ENCODE measurements around the gene ATM. TPM values are rescaled to one million over a fixed set of nuclear protein-coding genes. Genes with fewer than 3 reads are reported as not detected.
A peak's percentile ranks its signal among the peaks of the same experiment; 100 is the strongest.
"Not testable (repeated sequence)": the region's sequence is repeated elsewhere in the genome, so short reads cannot be mapped to it uniquely, and the experiment has no call there.

ATM gene
- total RNA-seq, 1 donor from 2014 or later: 39.8 TPM

GRCh38 chr11:108368134-108368533, 145.3 kb downstream of the ATM start:
- peak; percentile 50 for DNase-seq (ENCODE audit: low read depth)
- Histone ChIP-seq H3K36me3 (ENCODE audit: control insufficient read depth, insufficient read depth, low read length) (no peaks in the 10 kb centered on the region), H3K27me3 (ENCODE audit: control insufficient read depth, insufficient read depth, low read length) (no peaks in the 10 kb centered on the region), H3K4me3 (ENCODE audit: low read depth, low read length) (no peak overlapping the region)
- no peak for FAIRE-seq
- TF ChIP-seq, protein P1, sequence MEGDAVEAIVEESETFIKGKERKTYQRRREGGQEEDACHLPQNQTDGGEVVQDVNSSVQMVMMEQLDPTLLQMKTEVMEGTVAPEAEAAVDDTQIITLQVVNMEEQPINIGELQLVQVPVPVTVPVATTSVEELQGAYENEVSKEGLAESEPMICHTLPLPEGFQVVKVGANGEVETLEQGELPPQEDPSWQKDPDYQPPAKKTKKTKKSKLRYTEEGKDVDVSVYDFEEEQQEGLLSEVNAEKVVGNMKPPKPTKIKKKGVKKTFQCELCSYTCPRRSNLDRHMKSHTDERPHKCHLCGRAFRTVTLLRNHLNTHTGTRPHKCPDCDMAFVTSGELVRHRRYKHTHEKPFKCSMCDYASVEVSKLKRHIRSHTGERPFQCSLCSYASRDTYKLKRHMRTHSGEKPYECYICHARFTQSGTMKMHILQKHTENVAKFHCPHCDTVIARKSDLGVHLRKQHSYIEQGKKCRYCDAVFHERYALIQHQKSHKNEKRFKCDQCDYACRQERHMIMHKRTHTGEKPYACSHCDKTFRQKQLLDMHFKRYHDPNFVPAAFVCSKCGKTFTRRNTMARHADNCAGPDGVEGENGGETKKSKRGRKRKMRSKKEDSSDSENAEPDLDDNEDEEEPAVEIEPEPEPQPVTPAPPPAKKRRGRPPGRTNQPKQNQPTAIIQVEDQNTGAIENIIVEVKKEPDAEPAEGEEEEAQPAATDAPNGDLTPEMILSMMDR (IDR thresholded peaks at IDR 0.05; ENCODE audit: insufficient read depth, low read length, severe bottlenecking): no peak

- DNase-seq (ENCODE audit: low read depth): no peak
- TF ChIP-seq, protein P1 (IDR thresholded peaks at IDR 0.05; ENCODE audit: insufficient read depth, low read length, severe bottlenecking): no peak
- no peaks in the 10 kb centered on the region for H3K27me3 ChIP-seq (ENCODE audit: control insufficient read depth, insufficient read depth, low read length)
- FAIRE-seq: no peak
- H3K4me3 ChIP-seq (ENCODE audit: low read depth, low read length): no peak overlapping the region
- no peaks in the 10 kb centered on the region for H3K36me3 ChIP-seq (ENCODE audit: control insufficient read depth, insufficient read depth, low read length)
Measured at GRCh38 chr11:108369064-108369463, 146.2 kb downstream of the ATM start.

DNA sequence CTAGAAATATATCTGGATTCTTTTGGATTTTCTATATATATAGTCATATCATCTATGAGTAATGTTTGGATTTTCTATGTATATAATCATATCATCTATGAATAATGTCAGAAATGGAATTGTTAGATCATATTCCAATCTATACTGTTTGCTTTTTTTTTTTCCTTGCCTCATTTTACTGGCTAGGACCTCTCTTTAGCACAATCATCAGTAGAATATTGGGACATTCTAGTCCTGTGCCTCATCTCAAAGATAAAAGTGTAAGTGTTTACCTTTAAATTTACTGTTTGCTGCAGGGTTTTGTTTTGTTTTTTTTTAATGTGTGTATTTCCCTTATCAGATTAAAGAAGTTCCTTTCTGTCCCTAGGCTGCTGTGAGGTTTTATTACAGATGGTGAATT, 147.4 kb downstream of the ATM start:
- peak; percentile 18 for DNase-seq (ENCODE audit: low read depth)
- no peak for FAIRE-seq
- Histone ChIP-seq H3K27me3 (ENCODE audit: control insufficient read depth, insufficient read depth, low read length) (no peaks in the 10 kb centered on the region), H3K36me3 (ENCODE audit: control insufficient read depth, insufficient read depth, low read length) (no peaks in the 10 kb centered on the region), H3K4me3 (ENCODE audit: low read depth, low read length) (no peak overlapping the region)
- TF ChIP-seq, protein P1 (IDR thresholded peaks at IDR 0.05; ENCODE audit: insufficient read depth, low read length, severe bottlenecking): no peak

GRCh38 chr11:108370990-108371389, 148.1 kb downstream of the ATM start:
- no peaks in the 10 kb centered on the region for H3K27me3 ChIP-seq (ENCODE audit: control insufficient read depth, insufficient read depth, low read length)
- TF ChIP-seq, protein P1 (IDR thresholded peaks at IDR 0.05; ENCODE audit: insufficient read depth, low read length, severe bottlenecking): no peak
- peak; percentile 49 for DNase-seq (ENCODE audit: low read depth)
- no peak overlapping the region for H3K4me3 ChIP-seq (ENCODE audit: low read depth, low read length)
- no peaks in the 10 kb centered on the region for H3K36me3 ChIP-seq (ENCODE audit: control insufficient read depth, insufficient read depth, low read length)
- FAIRE-seq: no peak

GRCh38 chr11:108373505-108373904, 150.6 kb downstream of the ATM start:
- not testable (repeated sequence) for H3K36me3 ChIP-seq (ENCODE audit: control insufficient read depth, insufficient read depth, low read length); H3K27me3 ChIP-seq (ENCODE audit: control insufficient read depth, insufficient read depth, low read length); H3K4me3 ChIP-seq (ENCODE audit: low read depth, low read length); FAIRE-seq; DNase-seq (ENCODE audit: low read depth)

DNA sequence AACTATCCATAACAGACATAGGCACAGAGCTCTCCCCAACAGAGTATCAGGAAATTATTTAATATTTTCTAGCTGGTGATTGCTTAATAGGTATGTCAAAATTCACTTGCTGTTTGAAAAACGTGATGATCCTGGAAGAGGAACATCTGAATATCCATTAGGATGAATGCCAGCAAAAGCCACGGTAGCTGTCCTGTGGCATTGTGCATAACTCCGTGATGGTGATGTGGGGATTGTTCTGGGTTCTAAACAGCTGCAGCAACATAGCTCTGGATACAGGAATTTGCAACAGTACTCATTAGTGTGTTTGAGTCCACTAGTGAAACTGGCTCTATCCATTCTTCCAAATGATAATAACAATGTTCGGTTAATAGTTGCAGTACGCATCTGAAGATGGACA, 165.7 kb downstream of the ATM start:
- DNase-seq (ENCODE audit: low read depth): no peak
- no peaks in the 10 kb centered on the region for H3K27me3 ChIP-seq (ENCODE audit: control insufficient read depth, insufficient read depth, low read length)
- no peak overlapping the region for H3K4me3 ChIP-seq (ENCODE audit: low read depth, low read length)
- TF ChIP-seq, protein P1 (IDR thresholded peaks at IDR 0.05; ENCODE audit: insufficient read depth, low read length, severe bottlenecking): no peak
- no peak for FAIRE-seq
- no peaks in the 10 kb centered on the region for H3K36me3 ChIP-seq (ENCODE audit: control insufficient read depth, insufficient read depth, low read length)
